ENCODE measurements around the gene DNAJC5G. TPM values are rescaled to one million over a fixed set of nuclear protein-coding genes. Genes with fewer than 3 reads are reported as not detected.

Gene DNAJC5G, protein sequence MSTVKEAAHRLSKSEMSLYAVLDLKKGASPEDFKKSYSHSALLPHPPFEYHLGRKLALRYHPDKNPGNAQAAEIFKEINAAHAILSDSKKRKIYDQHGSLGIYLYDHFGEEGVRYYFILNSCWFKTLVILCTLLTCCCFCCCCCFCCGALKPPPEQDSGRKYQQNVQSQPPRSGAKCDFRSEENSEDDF
- total RNA-seq = 0.23 TPM

GRCh38 chr2:27275211-27276150, at the start of gene DNAJC5G:
Gene DNAJC5G (plus strand): TSS chr2:27275433. CDS start chr2:27276729, 1,296 bp downstream.

GRCh38 chr2:27262379-27263286, 12.6 kb upstream of the DNAJC5G start, which contains the start of gene SLC30A3:
Gene SLC30A3 (minus strand): TSS chr2:27263047. CDS start chr2:27262906, 141 bp downstream.

DNA sequence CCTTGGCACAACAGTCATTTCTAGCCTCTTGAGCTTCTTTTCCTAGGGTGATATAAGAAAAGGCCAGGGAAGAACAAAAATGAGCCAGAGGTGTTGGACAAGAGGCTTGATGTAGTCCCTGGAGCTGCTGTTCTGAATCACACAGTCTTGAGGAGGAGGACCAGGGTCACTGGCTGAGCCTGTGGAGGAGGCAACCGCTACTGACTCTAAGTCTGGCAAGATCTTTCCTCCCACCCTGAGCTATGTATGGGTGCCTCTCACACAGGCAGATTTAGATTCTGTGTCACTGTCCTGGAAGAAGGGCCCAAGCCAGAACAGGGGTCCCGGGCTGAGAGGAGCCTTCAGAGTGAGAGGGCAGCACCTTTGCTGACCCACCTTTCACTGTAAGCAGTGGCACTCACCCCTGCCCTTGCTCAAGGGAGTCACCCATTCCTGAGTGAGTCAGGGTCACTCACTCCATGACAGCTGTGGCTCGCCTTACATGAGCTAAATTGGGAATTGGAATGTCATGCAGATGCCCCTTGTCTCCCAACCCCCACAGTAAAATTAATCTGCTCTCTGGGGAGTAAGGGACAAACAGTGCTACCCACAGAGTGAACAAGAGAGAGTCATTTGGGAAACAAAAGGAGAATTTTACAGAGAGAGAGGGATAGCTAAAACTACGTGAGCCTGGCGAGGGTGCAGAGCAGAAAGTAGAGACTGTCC, 6.8 kb downstream of the DNAJC5G start, which contains the start of gene TRIM54:
TSS of gene TRIM54 (plus strand) at position 575 of the 705 bp plus-strand sequence. CDS start 303 bp downstream, outside the sequence.

GRCh38 chr2:27308359-27308881, 33.2 kb downstream of the DNAJC5G start, which contains the start of gene UCN:
Gene UCN (minus strand): TSS chr2:27308445. CDS start chr2:27307895, 550 bp downstream.

GRCh38 chr2:27322766-27323595, 47.7 kb downstream of the DNAJC5G start, which contains the start of gene MPV17:
Gene MPV17 (minus strand): TSS chr2:27323097. CDS start chr2:27322517, 580 bp downstream.

Other genes starting within 250 kb of the DNAJC5G start
- 14.5 TPM for gene TMEM214, start 242.5 kb upstream of the DNAJC5G start, total RNA-seq
- gene AGBL5, start 223.8 kb upstream of the DNAJC5G start, total RNA-seq = 28.6 TPM
- 158 TPM for gene OST4, start 203.8 kb upstream of the DNAJC5G start, total RNA-seq
- 6.2 TPM for gene EMILIN1, start 196.8 kb upstream of the DNAJC5G start, total RNA-seq
- gene KHK, start 188.7 kb upstream of the DNAJC5G start, total RNA-seq = 8.8 TPM
- 28.8 TPM for gene CGREF1, start 156.3 kb upstream of the DNAJC5G start, total RNA-seq
- gene ABHD1, start 151.6 kb upstream of the DNAJC5G start, total RNA-seq = 0.46 TPM
- gene PREB, start 140.8 kb upstream of the DNAJC5G start, total RNA-seq = 24.7 TPM
- not detected for gene PRR30, start 136.0 kb upstream of the DNAJC5G start, total RNA-seq
- gene TCF23, start 126.4 kb upstream of the DNAJC5G start, total RNA-seq = not detected
- 57.7 TPM for gene ATRAID, start 63.4 kb upstream of the DNAJC5G start, total RNA-seq
- 27.7 TPM for gene SLC5A6, start 63.2 kb upstream of the DNAJC5G start, total RNA-seq
- gene CAD, start 58.1 kb upstream of the DNAJC5G start, total RNA-seq = 27.2 TPM
- 2.1 TPM for gene SLC30A3, start 12.4 kb upstream of the DNAJC5G start, total RNA-seq
- gene TRIM54, start 7.0 kb downstream of the DNAJC5G start, total RNA-seq = not detected
- gene UCN, start 33.0 kb downstream of the DNAJC5G start, total RNA-seq = 0.92 TPM
- gene MPV17, start 47.7 kb downstream of the DNAJC5G start, total RNA-seq = 45.7 TPM
- 32.3 TPM for gene GTF3C2, start 81.3 kb downstream of the DNAJC5G start, total RNA-seq
- gene EIF2B4, start 94.9 kb downstream of the DNAJC5G start, total RNA-seq = 23.8 TPM
- gene SNX17, start 95.2 kb downstream of the DNAJC5G start, total RNA-seq = 66.0 TPM
- 14.1 TPM for gene ZNF513, start 105.3 kb downstream of the DNAJC5G start, total RNA-seq
- gene PPM1G, start 134.2 kb downstream of the DNAJC5G start, total RNA-seq = 67.1 TPM
- gene NRBP1, start 153.2 kb downstream of the DNAJC5G start, total RNA-seq = 78.2 TPM
- gene KRTCAP3, start 166.9 kb downstream of the DNAJC5G start, total RNA-seq = 0.46 TPM
- 42.0 TPM for gene IFT172, start 214.3 kb downstream of the DNAJC5G start, total RNA-seq
- 52.8 TPM for gene FNDC4, start 219.8 kb downstream of the DNAJC5G start, total RNA-seq
- gene GCKR, start 221.4 kb downstream of the DNAJC5G start, total RNA-seq = 0.69 TPM